ENCODE measurements around the gene COL2A1.

The COL2A1 gene

DNA sequence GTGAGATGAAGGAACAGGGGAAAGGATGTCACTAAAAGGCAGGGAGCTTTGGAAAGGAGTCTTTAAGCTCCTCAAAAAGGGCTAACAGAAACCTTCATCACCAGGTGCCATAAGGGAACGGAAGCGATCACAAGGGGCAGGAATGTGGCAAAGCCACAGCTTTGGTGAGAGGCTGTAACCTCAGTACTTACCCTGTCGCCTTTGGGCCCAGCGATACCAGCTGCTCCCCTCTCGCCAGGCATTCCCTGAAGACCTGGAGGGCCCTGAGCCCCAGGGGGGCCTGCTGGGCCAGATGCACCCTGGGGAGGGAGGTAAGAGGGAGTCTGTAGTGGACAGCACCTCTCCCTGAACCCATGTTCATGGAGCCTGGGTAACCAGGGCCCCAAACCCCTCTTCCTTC lies 22.0 kb downstream of the COL2A1 start:
- H3K4me1 Mint-ChIP-seq (ENCODE audit: low read depth), result peaks cover 2% of the 10 kb centered on the region
- H3K9me3 Mint-ChIP-seq (ENCODE audit: low read depth), result no peaks in the 10 kb centered on the region
- no peak overlapping the region for H3K27ac Mint-ChIP-seq
- peaks cover 3% of the 10 kb centered on the region for H3K27me3 Mint-ChIP-seq
- H3K4me3 Mint-ChIP-seq, result no peak overlapping the region
- H3K36me3 Mint-ChIP-seq, result no peaks in the 10 kb centered on the region

DNA sequence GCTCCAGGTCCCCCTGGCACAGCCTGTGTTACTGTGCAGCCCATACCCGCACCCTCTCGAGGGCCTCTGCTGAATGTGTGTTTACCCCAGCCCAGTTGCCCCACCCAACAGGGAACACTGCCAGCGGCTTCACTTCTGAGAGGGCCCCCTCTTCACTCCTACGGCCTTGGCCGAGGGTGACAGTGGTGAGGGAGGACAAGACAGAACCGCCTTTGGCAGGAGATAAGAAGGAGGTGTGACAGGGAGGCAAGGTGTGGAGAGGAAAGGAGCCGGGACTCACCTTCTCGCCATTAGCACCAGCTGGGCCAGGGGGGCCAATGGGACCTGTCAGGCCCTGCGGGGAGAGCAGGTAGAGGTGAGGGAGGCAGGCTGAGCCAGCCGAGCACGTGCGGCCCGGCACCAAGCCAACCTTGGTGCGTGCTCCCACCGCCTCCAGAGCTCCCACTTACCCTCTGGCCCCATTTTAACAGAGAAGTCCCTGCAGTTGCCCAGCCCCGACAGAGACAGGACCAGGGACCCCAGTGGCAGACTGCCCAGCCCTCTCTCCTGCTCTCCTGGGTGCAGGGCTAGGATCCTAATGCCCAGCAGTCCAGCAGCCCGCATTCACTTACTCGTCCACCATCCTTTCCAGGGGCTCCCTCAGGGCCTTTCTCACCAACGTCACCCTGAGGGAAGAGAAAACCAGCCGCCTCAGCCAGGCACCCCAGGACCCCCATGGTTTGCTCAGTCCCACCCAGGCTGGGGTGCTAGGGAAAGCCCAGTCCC lies 22.6 kb downstream of the COL2A1 start:
- Mint-ChIP-seq H3K4me1 (ENCODE audit: low read depth) (no peaks in the 10 kb centered on the region), H3K9me3 (ENCODE audit: low read depth) (no peaks in the 10 kb centered on the region), H3K27me3 (peaks cover 3% of the 10 kb centered on the region), H3K36me3 (no peaks in the 10 kb centered on the region), H3K4me3 (no peak overlapping the region), H3K27ac (no peak overlapping the region)

DNA sequence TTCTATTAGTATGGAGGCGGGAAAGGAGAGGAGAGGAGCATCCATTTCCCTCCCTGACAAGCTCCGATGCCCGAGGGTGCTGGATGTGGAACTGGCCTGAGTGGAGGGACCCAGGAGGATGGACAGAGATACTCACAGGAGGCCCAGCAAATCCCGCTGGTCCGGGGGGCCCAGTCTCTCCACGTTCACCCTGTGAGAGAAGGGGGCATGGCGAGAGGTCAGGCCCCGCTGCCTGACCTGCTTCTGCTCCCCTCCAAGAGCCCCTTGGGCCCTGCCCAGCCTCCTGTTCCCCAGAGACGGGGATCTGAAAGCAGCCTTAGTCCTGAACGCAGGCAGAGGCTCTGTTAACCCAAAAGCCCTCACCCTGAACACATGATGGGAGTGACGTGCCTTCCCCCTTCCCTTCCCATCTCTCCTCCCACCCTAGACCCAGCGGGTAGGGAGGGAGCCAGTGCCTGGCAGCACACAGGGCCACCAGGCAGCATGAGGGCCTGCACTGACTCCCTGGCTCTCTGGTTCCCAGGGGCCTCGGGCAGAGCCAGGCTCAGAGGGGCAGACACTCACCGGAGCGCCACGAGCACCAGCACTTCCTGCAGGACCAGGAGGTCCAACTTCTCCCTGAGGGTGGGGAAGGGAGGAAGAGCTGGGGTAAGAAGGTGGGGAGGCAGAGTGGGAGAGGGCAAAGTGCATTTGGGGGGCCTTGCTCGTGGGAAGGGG lies 23.3 kb downstream of the COL2A1 start:
- no peak overlapping the region for H3K4me3 Mint-ChIP-seq
- no peaks in the 10 kb centered on the region for H3K9me3 Mint-ChIP-seq (ENCODE audit: low read depth)
- H3K27me3 Mint-ChIP-seq, result peaks cover 3% of the 10 kb centered on the region

DNA sequence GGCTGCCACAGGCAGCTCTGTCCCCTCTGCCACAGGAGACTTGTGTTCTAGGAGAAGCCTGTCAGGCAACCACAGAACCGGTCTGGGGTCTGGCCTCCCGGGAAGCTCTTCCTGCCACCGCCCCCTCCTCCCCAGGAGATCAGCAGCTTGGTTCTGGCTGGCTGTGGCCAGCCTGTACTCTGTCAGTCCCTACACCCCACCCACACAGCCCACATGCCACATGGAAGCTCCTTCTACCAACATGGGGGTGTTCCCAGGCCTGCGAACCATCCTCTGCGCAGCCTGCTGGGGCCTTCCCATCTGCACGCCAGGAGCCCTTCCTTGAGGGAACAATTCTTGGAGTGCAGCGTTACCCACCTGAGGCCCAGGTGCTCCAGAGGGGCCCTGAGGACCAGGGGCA lies 24.1 kb downstream of the COL2A1 start:
- H3K9me3 Mint-ChIP-seq (ENCODE audit: low read depth), result no peaks in the 10 kb centered on the region
- H3K36me3 Mint-ChIP-seq, result no peaks in the 10 kb centered on the region
- H3K27me3 Mint-ChIP-seq, result peaks cover 3% of the 10 kb centered on the region
- H3K4me3 Mint-ChIP-seq, result no peak overlapping the region
- no peak overlapping the region for H3K27ac Mint-ChIP-seq
- no peaks in the 10 kb centered on the region for H3K4me1 Mint-ChIP-seq (ENCODE audit: low read depth)

More for the DNA sequence above, 23.3 kb downstream of the COL2A1 start:
- H3K27ac Mint-ChIP-seq, result no peak overlapping the region
- no peaks in the 10 kb centered on the region for H3K4me1 Mint-ChIP-seq (ENCODE audit: low read depth)
- no peaks in the 10 kb centered on the region for H3K36me3 Mint-ChIP-seq

DNA sequence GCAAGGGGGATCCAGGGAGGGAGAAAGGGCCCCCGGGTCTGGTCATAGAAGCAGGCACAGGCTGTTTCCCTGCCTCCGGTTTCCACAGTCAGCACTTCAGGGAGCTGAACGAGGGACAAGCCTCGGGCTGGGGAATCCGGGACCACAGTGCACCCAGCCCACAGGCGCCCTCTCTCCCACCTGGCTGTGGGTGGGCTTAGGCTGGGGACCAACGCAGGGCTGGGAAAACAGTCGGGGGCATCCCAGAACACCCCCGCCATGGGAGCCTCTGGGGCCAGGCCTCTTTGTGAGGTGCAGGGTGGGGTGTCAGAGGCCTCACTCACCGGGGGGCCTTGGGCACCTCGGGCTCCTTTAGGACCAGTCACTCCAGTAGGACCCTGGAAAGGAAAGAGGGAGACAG lies 24.6 kb downstream of the COL2A1 start:
- peaks cover 1% of the 10 kb centered on the region for H3K27me3 Mint-ChIP-seq
- no peaks in the 10 kb centered on the region for H3K4me1 Mint-ChIP-seq (ENCODE audit: low read depth)
- H3K27ac Mint-ChIP-seq, result no peak overlapping the region
- H3K4me3 Mint-ChIP-seq, result no peak overlapping the region
- no peaks in the 10 kb centered on the region for H3K9me3 Mint-ChIP-seq (ENCODE audit: low read depth)
- no peaks in the 10 kb centered on the region for H3K36me3 Mint-ChIP-seq

DNA sequence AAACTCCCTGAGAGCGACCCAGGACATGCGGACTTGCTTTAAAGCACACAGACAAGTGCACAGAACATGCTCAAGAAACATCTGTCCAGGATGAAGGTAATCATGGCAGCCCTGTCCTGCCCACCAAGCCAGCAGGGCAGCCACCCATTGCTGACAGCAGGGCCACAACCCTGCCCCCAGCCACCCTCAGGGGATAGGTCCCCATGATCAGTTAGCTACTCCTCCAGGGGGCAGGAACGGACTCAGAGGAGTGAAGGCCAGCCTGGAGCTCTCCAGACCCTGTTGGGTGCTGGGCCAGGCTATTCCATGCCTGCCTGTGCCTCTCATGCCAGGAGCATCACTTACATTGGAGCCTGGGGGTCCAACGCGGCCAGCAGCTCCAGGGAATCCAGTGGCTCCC lies 25.1 kb downstream of the COL2A1 start:
- Mint-ChIP-seq H3K36me3 (no peaks in the 10 kb centered on the region), H3K27ac (no peak overlapping the region), H3K27me3 (no peaks in the 10 kb centered on the region), H3K4me3 (no peak overlapping the region), H3K4me1 (ENCODE audit: low read depth) (no peaks in the 10 kb centered on the region), H3K9me3 (ENCODE audit: low read depth) (no peaks in the 10 kb centered on the region)

DNA sequence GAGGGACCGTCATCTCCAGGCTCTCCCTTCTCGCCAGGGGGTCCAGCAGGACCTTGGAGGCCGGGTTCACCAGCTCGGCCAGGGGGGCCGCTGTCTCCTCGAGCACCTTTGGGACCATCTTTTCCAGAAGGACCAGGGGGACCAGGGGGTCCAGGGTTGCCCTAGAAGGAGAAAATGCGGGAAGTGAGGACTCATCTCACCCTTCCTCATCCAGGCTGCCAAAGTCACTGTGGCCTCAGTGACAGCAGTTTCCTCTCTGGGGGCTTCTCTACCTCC lies 25.7 kb downstream of the COL2A1 start:
- Mint-ChIP-seq H3K27me3 (no peaks in the 10 kb centered on the region), H3K36me3 (no peaks in the 10 kb centered on the region), H3K4me3 (no peak overlapping the region), H3K27ac (no peak overlapping the region), H3K9me3 (ENCODE audit: low read depth) (no peaks in the 10 kb centered on the region), H3K4me1 (ENCODE audit: low read depth) (no peaks in the 10 kb centered on the region)

DNA sequence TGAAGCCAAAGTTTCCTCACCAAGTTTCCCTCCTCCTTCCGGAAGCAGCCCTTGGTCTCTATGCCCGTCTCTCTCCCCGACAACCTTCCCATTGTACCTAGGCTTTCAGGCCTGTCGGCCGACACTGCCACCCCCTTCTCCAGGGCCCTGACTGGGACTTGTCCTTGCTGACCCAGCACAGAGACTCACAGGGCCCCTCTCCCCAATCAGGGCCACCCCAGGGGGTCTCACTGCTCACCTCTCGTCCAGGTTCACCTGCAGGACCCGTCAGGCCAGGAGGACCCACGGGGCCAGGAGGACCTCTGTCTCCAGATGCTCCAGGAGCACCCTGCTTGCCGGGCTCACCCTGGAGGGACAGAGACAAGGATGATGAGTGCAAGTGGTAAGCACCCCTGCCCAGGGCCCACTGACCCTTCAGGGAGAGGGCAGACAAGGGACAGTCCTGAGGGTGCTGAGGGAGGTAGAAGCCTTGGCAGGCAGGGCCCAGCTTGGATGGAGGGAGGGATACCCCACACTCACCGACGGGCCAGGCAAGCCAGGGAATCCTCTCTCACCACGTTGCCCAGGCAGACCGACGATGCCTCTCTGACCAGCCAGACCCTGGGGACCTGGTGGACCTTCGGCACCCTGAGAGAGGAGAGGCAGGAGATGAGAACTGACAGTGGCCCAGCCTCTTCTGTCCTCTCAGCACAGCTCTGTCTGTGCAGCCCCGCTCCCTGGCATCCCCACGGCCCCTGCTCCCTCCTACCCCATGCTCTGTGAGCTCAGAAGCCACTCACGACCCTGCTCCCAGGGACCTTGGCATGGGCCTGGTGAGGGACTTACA lies 26.3 kb downstream of the COL2A1 start:
- Mint-ChIP-seq H3K27me3 (no peaks in the 10 kb centered on the region), H3K4me1 (ENCODE audit: low read depth) (no peaks in the 10 kb centered on the region)

DNA sequence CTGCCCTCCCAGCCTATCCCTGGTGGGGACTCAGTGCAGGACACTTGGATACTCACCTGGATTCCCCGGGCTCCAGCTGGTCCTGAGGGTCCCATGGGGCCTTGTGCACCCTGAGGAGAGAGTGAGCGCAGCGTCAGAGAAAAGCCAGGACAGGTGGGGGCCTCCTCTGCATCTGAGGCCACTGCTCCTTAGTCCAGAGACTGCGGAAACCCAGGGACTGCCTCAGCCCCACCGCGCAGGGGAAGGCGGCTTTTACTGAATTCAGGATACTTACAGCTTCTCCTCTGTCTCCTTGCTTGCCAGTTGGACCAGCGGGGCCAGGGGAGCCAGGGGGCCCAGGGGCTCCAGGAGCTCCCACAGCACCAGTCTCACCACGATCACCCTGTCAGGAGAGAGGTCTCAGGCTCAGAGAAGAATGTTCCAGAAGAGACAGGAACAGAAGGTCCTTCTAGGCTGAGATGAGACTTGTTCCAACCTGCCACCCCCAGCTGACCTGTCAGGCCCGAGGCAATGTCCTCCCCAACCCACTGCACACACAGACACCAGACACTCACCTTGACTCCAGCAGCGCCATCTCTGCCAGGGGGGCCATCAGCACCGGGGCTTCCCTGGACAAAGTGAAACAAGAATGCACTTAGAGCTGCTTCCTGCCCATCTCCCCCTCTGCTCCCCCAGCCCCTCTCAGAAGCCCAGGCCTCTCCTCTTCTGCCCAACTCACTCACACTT lies 27.1 kb downstream of the COL2A1 start:
- no peaks in the 10 kb centered on the region for H3K36me3 Mint-ChIP-seq
- H3K4me1 Mint-ChIP-seq (ENCODE audit: low read depth), result no peaks in the 10 kb centered on the region
- no peak overlapping the region for H3K27ac Mint-ChIP-seq
- no peak overlapping the region for H3K4me3 Mint-ChIP-seq
- H3K27me3 Mint-ChIP-seq, result no peaks in the 10 kb centered on the region
- no peaks in the 10 kb centered on the region for H3K9me3 Mint-ChIP-seq (ENCODE audit: low read depth)

More for the DNA sequence above, 26.3 kb downstream of the COL2A1 start:
- Mint-ChIP-seq H3K27ac (no peak overlapping the region), H3K36me3 (no peaks in the 10 kb centered on the region), H3K4me3 (no peak overlapping the region), H3K9me3 (ENCODE audit: low read depth) (no peaks in the 10 kb centered on the region)

DNA sequence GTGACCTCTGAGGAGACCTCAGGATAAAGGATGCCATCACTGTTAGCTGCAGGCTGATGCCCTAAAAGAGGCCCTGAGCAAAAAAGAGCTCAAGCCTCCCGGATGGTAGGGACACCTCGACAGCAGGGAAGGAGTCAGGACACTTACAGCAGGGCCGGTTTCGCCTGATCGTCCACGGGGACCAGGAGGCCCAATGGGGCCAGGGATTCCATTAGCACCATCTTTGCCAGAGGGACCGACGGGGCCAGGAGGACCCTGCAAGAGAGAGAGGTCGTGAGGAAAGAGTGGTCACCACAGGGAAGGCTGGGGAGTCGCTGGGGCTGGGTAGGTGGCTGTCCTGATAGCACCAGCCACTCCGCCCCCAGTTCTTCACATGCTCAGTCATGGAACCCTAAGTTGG lies 28.5 kb downstream of the COL2A1 start:
- Mint-ChIP-seq H3K9me3 (ENCODE audit: low read depth) (no peaks in the 10 kb centered on the region), H3K27me3 (no peaks in the 10 kb centered on the region), H3K27ac (no peak overlapping the region), H3K4me3 (no peak overlapping the region), H3K36me3 (no peaks in the 10 kb centered on the region), H3K4me1 (ENCODE audit: low read depth) (no peaks in the 10 kb centered on the region)

DNA sequence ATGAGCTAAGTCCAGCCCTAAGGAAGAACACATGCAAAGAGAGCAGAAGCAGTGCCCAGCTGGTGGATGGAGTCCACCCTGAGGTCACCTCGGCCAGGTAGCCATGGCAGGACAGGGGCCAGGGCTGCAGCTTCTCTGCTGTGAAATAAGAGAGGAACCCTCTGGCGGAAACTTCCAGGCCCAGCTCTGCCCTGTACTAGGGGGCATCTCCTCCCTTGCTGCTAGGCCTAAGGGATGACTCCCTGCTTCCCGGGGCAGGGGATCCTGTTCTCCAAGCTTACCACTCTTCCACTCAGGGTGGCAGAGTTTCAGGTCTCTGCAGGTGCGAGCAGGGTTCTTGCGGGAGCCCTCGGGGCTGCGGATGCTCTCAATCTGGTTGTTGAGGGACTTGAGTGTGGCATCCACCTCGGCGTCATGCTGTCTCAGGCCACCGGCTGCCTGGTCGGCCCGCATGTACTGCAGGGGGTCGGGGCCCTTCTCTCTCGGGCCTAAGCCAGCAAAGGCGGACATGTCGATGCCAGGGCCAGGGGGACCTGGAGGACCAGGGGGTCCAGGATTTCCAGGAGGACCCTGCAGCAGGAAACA lies 29.1 kb downstream of the COL2A1 start:
- Mint-ChIP-seq H3K4me1 (ENCODE audit: low read depth) (no peaks in the 10 kb centered on the region), H3K36me3 (no peaks in the 10 kb centered on the region), H3K27me3 (no peaks in the 10 kb centered on the region), H3K9me3 (ENCODE audit: low read depth) (no peaks in the 10 kb centered on the region), H3K4me3 (no peak overlapping the region), H3K27ac (no peak overlapping the region)

DNA sequence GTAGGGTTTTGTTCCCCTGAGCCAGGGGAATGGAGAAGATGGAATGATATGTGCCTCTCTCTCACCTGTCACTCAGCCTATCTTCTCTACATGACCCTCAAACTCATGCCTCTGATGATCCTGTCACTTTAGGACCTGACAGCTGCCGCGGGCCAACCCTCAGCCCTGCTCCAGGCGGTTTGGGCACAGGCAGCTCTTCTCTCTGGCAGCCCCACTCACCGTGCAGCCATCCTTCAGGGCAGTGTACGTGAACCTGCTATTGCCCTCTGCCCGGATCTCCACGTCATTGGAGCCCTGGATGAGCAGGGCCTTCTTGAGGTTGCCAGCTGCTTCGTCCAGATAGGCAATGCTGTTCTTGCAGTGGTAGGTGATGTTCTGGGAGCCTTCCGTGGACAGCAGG lies 30.4 kb downstream of the COL2A1 start:
- H3K27ac Mint-ChIP-seq, result no peak overlapping the region
- no peak overlapping the region for H3K4me3 Mint-ChIP-seq

DNA sequence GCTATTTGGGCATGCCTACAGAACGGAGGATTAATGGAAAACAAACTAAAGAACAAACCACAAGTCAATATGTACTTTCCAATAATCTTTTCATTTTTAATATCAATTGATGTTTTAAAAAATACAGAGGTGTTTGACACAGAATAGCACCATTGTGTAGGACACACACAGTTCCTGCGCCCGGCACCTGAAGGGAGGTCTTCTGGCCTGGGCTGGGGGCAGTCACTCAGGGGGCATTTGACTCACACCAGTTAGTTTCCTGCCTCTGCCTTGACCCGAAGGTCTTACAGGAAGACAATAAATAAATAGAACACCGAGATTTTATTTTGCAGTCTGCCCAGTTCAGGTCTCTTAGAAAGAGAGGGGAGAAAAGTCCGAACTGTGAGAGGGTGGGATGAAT lies 31.4 kb downstream of the COL2A1 start:
- H3K27ac Mint-ChIP-seq, result no peak overlapping the region
- H3K9me3 Mint-ChIP-seq (ENCODE audit: low read depth), result no peaks in the 10 kb centered on the region
- H3K4me1 Mint-ChIP-seq (ENCODE audit: low read depth), result no peaks in the 10 kb centered on the region
- no peaks in the 10 kb centered on the region for H3K27me3 Mint-ChIP-seq
- no peaks in the 10 kb centered on the region for H3K36me3 Mint-ChIP-seq
- H3K4me3 Mint-ChIP-seq, result no peak overlapping the region

More for the DNA sequence above, 30.4 kb downstream of the COL2A1 start:
- Mint-ChIP-seq H3K36me3 (no peaks in the 10 kb centered on the region), H3K27me3 (no peaks in the 10 kb centered on the region), H3K9me3 (ENCODE audit: low read depth) (no peaks in the 10 kb centered on the region), H3K4me1 (ENCODE audit: low read depth) (no peaks in the 10 kb centered on the region)

DNA sequence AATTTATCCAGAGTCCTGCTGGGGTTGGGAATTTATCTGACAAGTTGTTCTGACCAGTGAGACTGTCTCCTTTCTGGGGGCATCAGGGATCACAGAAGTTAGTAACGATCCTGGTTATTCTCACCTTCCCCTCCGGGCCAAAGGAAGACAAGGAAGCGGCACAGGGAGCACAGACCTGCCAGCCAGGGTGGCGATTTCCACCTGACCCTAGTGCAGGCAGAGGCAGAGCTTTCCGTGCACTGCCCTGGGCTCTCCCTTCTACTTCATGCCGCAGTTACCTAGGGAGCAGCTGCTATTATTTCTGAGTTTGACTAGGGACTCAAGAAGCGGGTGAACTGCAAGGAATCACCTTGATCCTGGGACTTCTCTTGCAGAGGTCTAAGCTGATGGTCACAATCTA lies 33.4 kb downstream of the COL2A1 start:
- Mint-ChIP-seq H3K4me1 (ENCODE audit: low read depth) (peaks cover 3% of the 10 kb centered on the region), H3K27me3 (no peaks in the 10 kb centered on the region), H3K4me3 (no peak overlapping the region), H3K36me3 (no peaks in the 10 kb centered on the region), H3K9me3 (ENCODE audit: low read depth) (no peaks in the 10 kb centered on the region), H3K27ac (no peak overlapping the region)

All from activated naive CD8-positive, alpha-beta T cell (primary cell).